Gastroesophageal sphincter (tissue), 4 donors: ENCODE measurements around the gene NFKBIZ. TPM values are rescaled to one million over a fixed set of nuclear protein-coding genes. Genes with fewer than 3 reads are reported as not detected.
"Not testable (repeated sequence)": the region's sequence is repeated elsewhere in the genome, so short reads cannot be mapped to it uniquely, and the experiment has no call there.

Experiments
- ATAC-seq: fragments of 150-250 bp; one replicate; pipeline ENCODE4 v1.9.1; 2016; ENCODE audit warnings: mild to moderate bottlenecking, moderate library complexity
- H3K27ac ChIP-seq, 4 donors: fragments of 200-600 bp; sonication (generic) in 3 of 4; 1 replicate in 3 of 4; 2 replicates in 1 of 4; pipeline ENCODE4 v1.5.1; 2016 to 2019
- H3K27me3 ChIP-seq: fragments of 200-600 bp; sonication (generic); one replicate; pipeline ENCODE4 v1.5.1; 2019
- H3K36me3 ChIP-seq, 2 donors: fragments of 200-600 bp; sonication (generic); one replicate each; pipeline ENCODE4 v1.5.1; 2019; ENCODE audit warnings: control low read depth in 1 of 2
- H3K4me1 ChIP-seq, 3 donors: fragments of 200-600 bp; sonication (generic); 1 replicate in 2 of 3; 2 replicates in 1 of 3; pipeline ENCODE4 v1.5.1; 2016 to 2019; ENCODE audit warnings: control low read depth in 2 of 3
- H3K4me3 ChIP-seq, 2 donors: fragments of 200-600 bp; sonication (generic); one replicate each; pipeline ENCODE4 v1.5.1; 2019; ENCODE audit warnings: mild to moderate bottlenecking in 1 of 2, moderate library complexity in 1 of 2
- H3K9me3 ChIP-seq, 3 donors: fragments of 200-600 bp; sonication (generic); one replicate each; pipeline ENCODE4 v1.5.1; 2017 to 2019; ENCODE audit warnings: control low read depth in 2 of 3
- CTCF ChIP-seq, 4 experiments: fragments of 200-600 bp in 2 of 4; fragments of 450-650 bp in 2 of 4; sonication (generic) in 1 of 4; IDR thresholded peaks; one replicate each; pipeline ENCODE4 v1.5.1; 2017 to 2019; ENCODE audit warnings: antibody characterized with exemption in 4 of 4, mild to moderate bottlenecking in 2 of 4, moderate library complexity in 2 of 4
- EP300 ChIP-seq: sonication (generic); formaldehyde crosslinking; IDR thresholded peaks from one replicate; pipeline ENCODE4 v1.6.1; 2017; ENCODE audit warnings: antibody characterized with exemption, mild to moderate bottlenecking
- POLR2A ChIP-seq, 2 donors: fragments of 450-650 bp; IDR thresholded peaks; one replicate each; pipeline ENCODE4 v1.6.1; 2017; ENCODE audit warnings: antibody characterized with exemption in 2 of 2, mild to moderate bottlenecking in 2 of 2, moderate library complexity in 1 of 2
- POLR2AphosphoS5 ChIP-seq: sonication (generic); formaldehyde crosslinking; IDR thresholded peaks from one replicate; pipeline ENCODE4 v1.6.1; 2017; ENCODE audit warnings: antibody characterized with exemption
- WGBS, 2 donors: methylation state at CpG; one replicate each; pipeline ENCODE4 v1.1.5; 2018; ENCODE audit warnings: low coverage in 1 of 2; 5-methylcytosine and 5-hydroxymethylcytosine counted together
- total RNA-seq, 4 donors: library from RNA; depleted of rRNA; stranded (reverse); fragments of >200 nt; gene quantifications; one replicate each; pipeline ENCODE4 v1.1.0, GENCODE V29; 2016

The NFKBIZ gene
- total RNA-seq, 4 donors from 2014 or later = 27.3 to 87.0 (median 51.9) TPM

- H3K27me3 ChIP-seq, ATAC-seq, H3K4me3 ChIP-seq, H3K9me3 ChIP-seq, H3K27ac ChIP-seq: not testable (repeated sequence)
- WGBS, 2 donors = 82 to 92% methylated on average over 3 to 7 of the region's 7 CpGs
- H3K4me1 ChIP-seq = peaks cover 0 to 32% (median 0%) of the 10 kb centered on the region in 3 donors
- peaks cover 3 to 26% of the 10 kb centered on the region in 2 donors for H3K36me3 ChIP-seq
- TF ChIP-seq POLR2AphosphoS5 = peak; percentile 49
These were observed 15.6 kb downstream of the NFKBIZ start for GRCh38 chr3:101864926-101865325.

GRCh38 chr3:101865751-101866509 is 16.6 kb downstream of the NFKBIZ start:
- 33 to 75% methylated on average over 3 to 5 of the region's 5 CpGs for WGBS, 2 donors
- no peak for ATAC-seq
- no peaks in the 10 kb centered on the region for H3K27me3 ChIP-seq
- H3K27ac ChIP-seq = no peak overlapping the region
- no peak overlapping the region for H3K4me3 ChIP-seq
- no peaks in the 10 kb centered on the region for H3K9me3 ChIP-seq
- peaks cover 0 to 22% (median 0%) of the 10 kb centered on the region in 3 donors for H3K4me1 ChIP-seq
- TF ChIP-seq POLR2AphosphoS5 (peak; percentile 2), POLR2A (IDR thresholded peaks at IDR 0.05) (no peak), CTCF (IDR thresholded peaks at IDR 0.05) (no peak), EP300 (no peak)
- peaks cover 0 to 16% of the 10 kb centered on the region in 2 donors for H3K36me3 ChIP-seq

- H3K4me1 ChIP-seq = peaks cover 0 to 17% (median 0%) of the 10 kb centered on the region in 3 donors
- no peaks in the 10 kb centered on the region for H3K36me3 ChIP-seq
- H3K27me3 ChIP-seq = no peaks in the 10 kb centered on the region
- TF ChIP-seq POLR2AphosphoS5 (no peak), EP300 (no peak), POLR2A (IDR thresholded peaks at IDR 0.05) (no peak), CTCF (IDR thresholded peaks at IDR 0.05) (no peak)
- ATAC-seq = no peak
- no peaks in the 10 kb centered on the region for H3K9me3 ChIP-seq
- no peak overlapping the region for H3K4me3 ChIP-seq
- H3K27ac ChIP-seq = peak overlapping the region in 1 of 4 donors; percentile 0
These were observed 18.2 kb downstream of the NFKBIZ start for GRCh38 chr3:101867511-101867910.

- ATAC-seq = no peak
- Histone ChIP-seq H3K27me3 (no peaks in the 10 kb centered on the region), H3K27ac (peak overlapping the region in 1 of 4 donors; percentile 0), H3K4me3 (no peak overlapping the region), H3K9me3 (no peaks in the 10 kb centered on the region), H3K4me1 (peaks cover 0 to 17% (median 0%) of the 10 kb centered on the region in 3 donors), H3K36me3 (no peaks in the 10 kb centered on the region)
- TF ChIP-seq POLR2AphosphoS5 (no peak), EP300 (no peak), POLR2A (IDR thresholded peaks at IDR 0.05) (no peak), CTCF (IDR thresholded peaks at IDR 0.05) (no peak)
- WGBS, 2 donors = 69 to 83% methylated on average over 1 to 2 of the region's 2 CpGs
These were observed 18.7 kb downstream of the NFKBIZ start for GRCh38 chr3:101867996-101868395.

GRCh38 chr3:101868534-101869464 is 19.5 kb downstream of the NFKBIZ start:
- ATAC-seq = peak; percentile 54
- H3K27me3 ChIP-seq = no peaks in the 10 kb centered on the region
- no peaks in the 10 kb centered on the region for H3K36me3 ChIP-seq
- H3K27ac ChIP-seq = no peak overlapping the region
- no peak overlapping the region for H3K4me3 ChIP-seq
- no peaks in the 10 kb centered on the region for H3K9me3 ChIP-seq
- TF ChIP-seq CTCF (IDR thresholded peaks at IDR 0.05) (no peak), EP300 (no peak), POLR2A (IDR thresholded peaks at IDR 0.05) (no peak), POLR2AphosphoS5 (no peak)
- 75 to 85% methylated on average over 4 to 9 of the region's 12 CpGs for WGBS, 2 donors
- peaks cover 0 to 17% (median 0%) of the 10 kb centered on the region in 3 donors for H3K4me1 ChIP-seq
